ENCODE measurements around the gene PPARA. TPM values are rescaled to one million over a fixed set of nuclear protein-coding genes. Genes with fewer than 3 reads are reported as not detected.

Gene PPARA
- polyA plus RNA-seq, 1 experiment = 10.3 TPM

DNA sequence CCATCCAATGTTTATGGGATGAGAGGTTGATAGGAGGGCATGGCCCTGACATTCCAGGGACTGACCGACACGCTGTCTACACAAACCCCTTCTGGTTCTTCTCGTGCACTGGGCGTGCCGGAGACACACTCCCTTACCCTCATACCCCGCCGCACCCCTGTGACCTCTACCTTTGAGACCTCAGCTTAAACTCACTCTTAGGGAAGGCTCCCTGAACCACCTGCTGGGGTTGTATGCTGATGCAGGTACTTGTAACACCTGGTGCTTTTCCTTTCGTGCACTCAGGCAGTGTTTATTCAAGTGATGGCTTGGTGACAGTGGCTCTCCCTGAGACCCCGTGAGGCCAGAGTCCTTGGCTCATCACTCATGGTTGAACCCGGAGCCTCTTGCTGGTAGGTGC lies 12.0 kb downstream of the PPARA start:
- no peak for DNase-seq (ENCODE audit: low read depth)
- ChIA-PET POLR2A (no interaction called here), CTCF (interaction anchor here (1.1 kb wide), 1 partner anchor 9 kb away, joined by 3 read pairs; no protein-coding TSS in a partner anchor)
- Histone ChIP-seq H3K36me3 (ENCODE audit: control insufficient read depth, insufficient read depth, low read length) (peaks cover 11% of the 10 kb centered on the region), H3K27me3 (ENCODE audit: control insufficient read depth, insufficient read depth, low read length) (no peaks in the 10 kb centered on the region), H3K4me3 (ENCODE audit: low read depth, low read length) (no peak overlapping the region)
- TF ChIP-seq, protein P1, sequence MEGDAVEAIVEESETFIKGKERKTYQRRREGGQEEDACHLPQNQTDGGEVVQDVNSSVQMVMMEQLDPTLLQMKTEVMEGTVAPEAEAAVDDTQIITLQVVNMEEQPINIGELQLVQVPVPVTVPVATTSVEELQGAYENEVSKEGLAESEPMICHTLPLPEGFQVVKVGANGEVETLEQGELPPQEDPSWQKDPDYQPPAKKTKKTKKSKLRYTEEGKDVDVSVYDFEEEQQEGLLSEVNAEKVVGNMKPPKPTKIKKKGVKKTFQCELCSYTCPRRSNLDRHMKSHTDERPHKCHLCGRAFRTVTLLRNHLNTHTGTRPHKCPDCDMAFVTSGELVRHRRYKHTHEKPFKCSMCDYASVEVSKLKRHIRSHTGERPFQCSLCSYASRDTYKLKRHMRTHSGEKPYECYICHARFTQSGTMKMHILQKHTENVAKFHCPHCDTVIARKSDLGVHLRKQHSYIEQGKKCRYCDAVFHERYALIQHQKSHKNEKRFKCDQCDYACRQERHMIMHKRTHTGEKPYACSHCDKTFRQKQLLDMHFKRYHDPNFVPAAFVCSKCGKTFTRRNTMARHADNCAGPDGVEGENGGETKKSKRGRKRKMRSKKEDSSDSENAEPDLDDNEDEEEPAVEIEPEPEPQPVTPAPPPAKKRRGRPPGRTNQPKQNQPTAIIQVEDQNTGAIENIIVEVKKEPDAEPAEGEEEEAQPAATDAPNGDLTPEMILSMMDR (IDR thresholded peaks at IDR 0.05; ENCODE audit: insufficient read depth, low read depth, low read length) = no peak

DNA sequence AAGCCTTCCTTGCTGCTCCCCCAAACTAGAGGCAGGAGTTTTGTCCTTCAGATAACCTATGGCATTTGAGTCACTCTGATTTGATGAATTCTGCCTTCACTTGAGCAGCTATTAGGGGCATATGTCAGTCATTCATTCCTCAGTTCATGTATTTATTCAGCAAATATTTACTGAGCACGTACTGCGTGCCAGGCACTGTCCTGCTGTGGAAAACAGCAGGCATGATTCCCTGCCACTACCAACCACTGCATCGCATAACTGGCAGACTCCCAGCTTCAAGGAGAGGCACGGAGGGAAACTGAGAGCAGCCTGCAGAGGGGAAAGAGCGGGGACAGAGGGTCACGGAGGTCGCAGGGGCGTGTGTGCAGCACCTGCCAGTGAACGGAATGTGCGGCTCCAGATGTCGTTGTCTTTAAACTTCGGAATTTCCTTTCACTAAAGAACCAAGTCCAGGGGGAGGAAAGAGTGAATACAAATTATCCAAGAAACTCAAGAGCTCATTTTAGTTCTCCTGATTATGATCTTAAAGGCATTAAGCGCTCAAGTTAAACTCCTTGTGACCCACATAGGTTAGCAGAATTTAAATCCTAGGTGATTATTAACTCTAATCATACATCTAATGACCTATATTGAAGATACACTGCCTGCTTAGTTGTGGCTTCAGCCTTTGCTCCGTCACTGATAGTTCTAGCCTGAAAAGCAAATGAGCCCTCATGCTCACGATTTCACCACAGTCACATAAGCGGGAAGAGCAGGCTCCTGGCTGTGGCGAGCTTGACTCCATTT lies 12.6 kb downstream of the PPARA start:
- H3K27me3 ChIP-seq (ENCODE audit: control insufficient read depth, insufficient read depth, low read length) = no peaks in the 10 kb centered on the region
- ChIA-PET CTCF (interaction anchor here (1.1 kb wide), 1 partner anchor 8 kb away, joined by 3 read pairs; no protein-coding TSS in a partner anchor), POLR2A (no interaction called here)
- H3K4me3 ChIP-seq (ENCODE audit: low read depth, low read length) = no peak overlapping the region
- peaks cover 11% of the 10 kb centered on the region for H3K36me3 ChIP-seq (ENCODE audit: control insufficient read depth, insufficient read depth, low read length)
- DNase-seq (ENCODE audit: low read depth) = no peak
- TF ChIP-seq, protein P1 (IDR thresholded peaks at IDR 0.05; ENCODE audit: insufficient read depth, low read depth, low read length) = no peak

DNA sequence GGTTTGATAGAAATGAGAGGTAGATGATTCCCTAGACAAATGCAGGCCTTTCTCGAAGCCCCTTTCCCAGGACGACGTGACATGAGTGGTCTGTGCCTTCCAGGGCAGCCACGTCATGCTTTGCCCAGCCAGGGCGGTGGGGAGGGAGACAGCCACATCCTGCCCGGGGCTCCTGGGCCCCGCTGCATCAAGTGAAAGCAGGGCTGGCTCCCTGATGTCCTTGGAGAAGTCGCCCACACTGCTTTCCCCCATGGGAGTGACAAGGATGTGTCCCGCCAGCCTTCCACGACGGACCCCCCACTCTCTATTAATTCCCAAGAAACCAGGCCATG lies 13.2 kb downstream of the PPARA start:
- POLR2A ChIA-PET = no interaction called here
- Histone ChIP-seq H3K27me3 (ENCODE audit: control insufficient read depth, insufficient read depth, low read length) (no peaks in the 10 kb centered on the region), H3K4me3 (ENCODE audit: low read depth, low read length) (no peak overlapping the region), H3K36me3 (ENCODE audit: control insufficient read depth, insufficient read depth, low read length) (peaks cover 11% of the 10 kb centered on the region)
- TF ChIP-seq, protein P1 (IDR thresholded peaks at IDR 0.05; ENCODE audit: insufficient read depth, low read depth, low read length) = no peak
- CTCF ChIA-PET = no interaction called here
- DNase-seq (ENCODE audit: low read depth) = no peak

DNA sequence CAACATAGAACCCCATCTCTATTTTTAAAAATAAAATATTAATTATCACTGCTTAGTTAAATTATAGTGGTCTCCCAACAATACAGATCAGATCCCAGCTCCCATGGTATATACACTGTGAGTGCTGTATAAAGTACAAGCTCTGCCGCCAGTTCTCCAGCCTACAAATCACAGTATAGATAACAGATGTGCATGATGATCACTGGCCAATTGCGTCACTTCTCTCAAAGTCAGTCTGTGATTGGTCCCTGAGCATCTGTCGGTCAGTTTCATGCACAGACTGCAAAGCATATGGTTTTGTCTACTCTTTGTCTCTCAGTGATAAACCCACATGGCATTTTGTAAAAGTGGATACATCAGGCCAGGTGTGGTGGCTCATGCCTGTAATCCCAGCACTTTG lies 15.7 kb downstream of the PPARA start:
- H3K36me3 ChIP-seq (ENCODE audit: control insufficient read depth, insufficient read depth, low read length) = peaks cover 9% of the 10 kb centered on the region
- POLR2A ChIA-PET = no interaction called here
- no peak overlapping the region for H3K4me3 ChIP-seq (ENCODE audit: low read depth, low read length)
- CTCF ChIA-PET = no interaction called here
- no peak for DNase-seq (ENCODE audit: low read depth)
- no peaks in the 10 kb centered on the region for H3K27me3 ChIP-seq (ENCODE audit: control insufficient read depth, insufficient read depth, low read length)
- TF ChIP-seq, protein P1 (IDR thresholded peaks at IDR 0.05; ENCODE audit: insufficient read depth, low read depth, low read length) = no peak

DNA sequence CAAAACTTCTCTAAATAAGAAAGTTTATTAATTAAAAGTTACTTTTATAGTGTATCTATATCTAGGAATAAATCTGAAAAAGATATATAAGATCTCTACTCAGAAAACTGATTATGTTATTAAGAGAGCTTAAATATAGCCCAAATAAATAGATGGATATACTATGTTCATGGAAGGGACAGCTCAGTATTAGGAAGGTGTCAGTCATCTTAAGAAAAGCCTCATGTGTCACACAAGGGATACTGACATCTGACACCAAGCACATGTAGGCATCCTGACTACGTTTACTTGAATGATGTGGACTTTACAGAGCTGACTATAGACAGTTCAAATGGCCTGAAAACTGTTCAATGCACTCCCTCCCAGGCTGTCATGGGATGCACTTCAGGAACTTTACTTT lies 19.3 kb downstream of the PPARA start:
- H3K4me3 ChIP-seq (ENCODE audit: low read depth, low read length) = no peak overlapping the region
- H3K36me3 ChIP-seq (ENCODE audit: control insufficient read depth, insufficient read depth, low read length) = no peaks in the 10 kb centered on the region
- no peaks in the 10 kb centered on the region for H3K27me3 ChIP-seq (ENCODE audit: control insufficient read depth, insufficient read depth, low read length)
- POLR2A ChIA-PET = interaction anchor here (0.6 kb wide), 1 partner anchor 168 kb away, joined by 4 read pairs; no protein-coding TSS in a partner anchor
- DNase-seq (ENCODE audit: low read depth) = no peak
- CTCF ChIA-PET = no interaction called here
- TF ChIP-seq, protein P1 (IDR thresholded peaks at IDR 0.05; ENCODE audit: insufficient read depth, low read depth, low read length) = no peak
